Stimulated activated naive CD8-positive, alpha-beta T cell treated with anti-CD3 and anti-CD28 coated beads, Interleukin-15, Interleukin-2, amounts not matched to agents 100 ng/mL and 50 ng/mL, for 24 hours (primary cell): ENCODE results near the gene ROBO1.

Experiments used
- H3K27ac Mint-ChIP-seq: one replicate; pipeline ENCODE4 v1.8.0; 2021; ENCODE audit warnings: mild to moderate bottlenecking, mixed read lengths
- H3K27me3 Mint-ChIP-seq: one replicate; pipeline ENCODE4 v1.8.0; 2021; ENCODE audit warnings: mixed read lengths
- H3K36me3 Mint-ChIP-seq: one replicate; pipeline ENCODE4 v1.8.0; 2021; ENCODE audit warnings: low read depth, mixed read lengths
- H3K4me1 Mint-ChIP-seq: one replicate; pipeline ENCODE4 v1.8.0; 2021; ENCODE audit warnings: low read depth, mixed read lengths
- H3K4me3 Mint-ChIP-seq: one replicate; pipeline ENCODE4 v1.8.0; 2021; ENCODE audit warnings: mild to moderate bottlenecking, mixed read lengths
- H3K9me3 Mint-ChIP-seq: one replicate; pipeline ENCODE4 v1.8.0; 2021; ENCODE audit warnings: mixed read lengths

ROBO1 gene

GRCh38 chr3:78867409-78868372 lies 900.1 kb downstream of the ROBO1 start:
- H3K4me1 Mint-ChIP-seq: no peaks in the 10 kb centered on the region
- no peak overlapping the region for H3K4me3 Mint-ChIP-seq
- H3K9me3 Mint-ChIP-seq: peaks cover 4% of the 10 kb centered on the region
- no peak overlapping the region for H3K27ac Mint-ChIP-seq
- no peaks in the 10 kb centered on the region for H3K27me3 Mint-ChIP-seq
- no peaks in the 10 kb centered on the region for H3K36me3 Mint-ChIP-seq

DNA sequence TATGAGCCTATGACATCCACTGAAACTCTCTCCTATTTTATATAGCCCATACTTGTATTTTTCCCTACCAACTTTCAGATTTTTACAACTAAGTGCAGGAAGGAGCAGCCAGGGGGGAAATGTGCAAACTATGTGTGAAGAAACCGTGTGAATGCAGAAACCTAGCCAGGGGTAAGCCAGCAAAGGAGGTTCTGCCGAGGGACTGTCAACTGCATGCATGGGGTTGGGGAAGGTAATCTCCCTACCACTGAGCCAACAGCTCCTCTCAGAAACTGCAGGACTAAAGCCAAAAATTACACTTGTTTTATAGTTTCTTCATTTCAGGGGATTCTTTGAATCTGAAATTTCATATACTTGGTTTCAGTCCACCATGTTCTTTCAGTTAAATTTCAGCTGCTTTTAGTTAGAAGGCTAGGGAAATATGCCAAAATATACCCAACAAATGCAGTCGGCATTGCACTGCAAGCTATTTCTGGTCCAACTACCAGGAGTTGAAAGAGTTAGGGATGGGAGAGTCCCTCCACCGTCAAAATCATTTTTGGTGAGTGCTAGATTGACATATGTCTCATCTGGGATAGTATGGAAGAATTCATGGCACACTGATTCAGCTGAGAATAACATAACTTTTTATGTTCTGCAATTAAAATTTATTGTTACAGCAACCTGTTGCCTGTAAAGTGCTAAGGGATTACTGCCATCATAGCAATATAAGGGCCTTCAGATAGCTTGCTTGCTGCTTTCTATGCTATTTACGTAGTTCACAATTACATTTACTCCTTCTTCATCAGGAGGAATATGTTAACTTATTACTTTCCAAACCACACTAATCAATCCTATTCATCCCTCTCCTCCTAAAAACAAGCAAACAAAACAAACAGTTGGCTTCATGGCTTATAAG lies 904.2 kb downstream of the ROBO1 start:
- Mint-ChIP-seq H3K36me3 (no peaks in the 10 kb centered on the region), H3K27ac (no peak overlapping the region), H3K27me3 (no peaks in the 10 kb centered on the region), H3K9me3 (peaks cover 19% of the 10 kb centered on the region), H3K4me3 (no peak overlapping the region), H3K4me1 (no peaks in the 10 kb centered on the region)

DNA sequence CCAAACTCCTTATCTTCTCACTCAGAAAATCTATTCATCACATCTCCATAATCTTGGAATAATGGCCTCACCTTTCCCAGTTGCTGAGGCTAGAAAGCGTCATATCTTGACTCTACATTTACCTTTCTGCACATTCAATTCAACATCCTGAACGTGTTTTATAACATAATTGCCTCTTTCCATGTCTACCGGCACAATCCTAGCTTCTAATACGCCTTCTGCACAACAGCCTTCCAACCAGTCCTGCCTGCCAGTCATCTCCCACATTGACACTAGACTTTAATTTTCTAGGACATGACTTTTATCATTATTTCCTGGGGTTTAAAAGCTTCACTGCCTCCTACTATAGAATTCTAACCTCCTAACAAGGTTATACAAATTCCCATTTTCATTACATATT lies 906.6 kb downstream of the ROBO1 start:
- Mint-ChIP-seq H3K9me3 (peaks cover 19% of the 10 kb centered on the region), H3K27me3 (no peaks in the 10 kb centered on the region), H3K4me3 (no peak overlapping the region), H3K4me1 (no peaks in the 10 kb centered on the region), H3K27ac (no peak overlapping the region), H3K36me3 (no peaks in the 10 kb centered on the region)

DNA sequence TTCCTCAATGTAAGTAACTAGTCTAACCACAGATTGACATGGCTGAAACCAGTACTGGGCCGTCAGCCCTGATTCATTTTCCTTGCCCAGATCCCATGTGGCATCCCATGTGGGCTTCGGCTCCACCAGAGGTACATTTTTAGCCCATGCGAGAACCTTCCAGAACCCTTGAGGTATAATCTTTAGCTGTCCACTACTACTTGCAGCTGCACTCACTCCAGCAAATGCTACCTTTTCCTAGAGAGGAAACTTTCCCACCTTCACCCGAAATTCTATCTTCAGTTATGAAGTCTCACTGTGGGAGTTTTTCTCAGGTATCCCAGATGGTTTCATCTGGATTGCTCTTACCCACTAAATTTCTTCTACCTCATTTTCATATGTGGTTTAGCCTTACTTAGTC lies 907.2 kb downstream of the ROBO1 start:
- Mint-ChIP-seq H3K4me3 (no peak overlapping the region), H3K9me3 (peaks cover 19% of the 10 kb centered on the region), H3K4me1 (no peaks in the 10 kb centered on the region), H3K27ac (no peak overlapping the region), H3K36me3 (no peaks in the 10 kb centered on the region), H3K27me3 (no peaks in the 10 kb centered on the region)

DNA sequence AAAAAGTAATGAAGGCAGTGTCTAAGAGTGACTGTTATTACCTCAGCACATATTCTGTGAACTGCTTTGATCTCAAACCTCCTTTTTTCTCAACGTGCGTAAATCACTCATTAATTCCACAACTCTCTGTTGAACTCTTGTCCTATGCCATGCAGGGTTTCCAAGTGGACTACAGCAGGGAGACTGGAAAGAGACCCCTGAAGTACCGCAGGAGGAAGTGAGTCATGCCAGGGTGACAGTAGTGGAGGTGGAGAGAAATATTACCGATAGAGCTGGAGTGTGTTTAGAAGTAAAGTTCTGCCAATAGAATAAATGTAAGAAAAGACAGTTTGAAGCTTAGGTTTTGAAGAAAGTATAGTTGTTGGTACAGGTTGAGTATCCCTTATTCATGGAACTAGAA lies 908.9 kb downstream of the ROBO1 start:
- Mint-ChIP-seq H3K27ac (no peak overlapping the region), H3K9me3 (peaks cover 19% of the 10 kb centered on the region), H3K4me3 (no peak overlapping the region), H3K4me1 (no peaks in the 10 kb centered on the region), H3K36me3 (no peaks in the 10 kb centered on the region), H3K27me3 (no peaks in the 10 kb centered on the region)

DNA sequence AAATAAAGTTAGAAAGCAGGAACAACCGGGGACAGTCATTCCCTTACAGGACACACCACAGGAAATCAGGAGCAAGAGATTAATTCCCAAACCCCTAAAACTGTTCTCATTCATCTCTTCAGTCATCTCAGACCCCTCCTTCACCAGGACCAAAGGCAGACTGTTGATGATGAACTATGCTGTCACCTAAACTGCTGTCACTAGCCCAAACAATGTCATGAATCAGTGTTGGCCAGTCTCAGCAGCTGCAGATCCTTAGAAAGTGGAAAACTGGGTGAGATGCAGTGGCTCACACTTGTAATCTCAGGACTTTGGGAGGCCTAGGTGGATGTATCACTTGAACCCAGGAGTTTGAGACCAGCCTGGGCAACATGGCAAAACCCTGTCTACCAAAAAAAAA lies 909.6 kb downstream of the ROBO1 start:
- no peak overlapping the region for H3K4me3 Mint-ChIP-seq
- no peaks in the 10 kb centered on the region for H3K27me3 Mint-ChIP-seq
- H3K27ac Mint-ChIP-seq: no peak overlapping the region
- peaks cover 18% of the 10 kb centered on the region for H3K9me3 Mint-ChIP-seq
- no peaks in the 10 kb centered on the region for H3K4me1 Mint-ChIP-seq
- no peaks in the 10 kb centered on the region for H3K36me3 Mint-ChIP-seq

GRCh38 chr3:78857494-78858111 lies 910.2 kb downstream of the ROBO1 start:
- Mint-ChIP-seq H3K9me3 (peaks cover 20% of the 10 kb centered on the region), H3K27ac (no peak overlapping the region), H3K27me3 (no peaks in the 10 kb centered on the region), H3K4me1 (no peaks in the 10 kb centered on the region), H3K4me3 (no peak overlapping the region), H3K36me3 (no peaks in the 10 kb centered on the region)

DNA sequence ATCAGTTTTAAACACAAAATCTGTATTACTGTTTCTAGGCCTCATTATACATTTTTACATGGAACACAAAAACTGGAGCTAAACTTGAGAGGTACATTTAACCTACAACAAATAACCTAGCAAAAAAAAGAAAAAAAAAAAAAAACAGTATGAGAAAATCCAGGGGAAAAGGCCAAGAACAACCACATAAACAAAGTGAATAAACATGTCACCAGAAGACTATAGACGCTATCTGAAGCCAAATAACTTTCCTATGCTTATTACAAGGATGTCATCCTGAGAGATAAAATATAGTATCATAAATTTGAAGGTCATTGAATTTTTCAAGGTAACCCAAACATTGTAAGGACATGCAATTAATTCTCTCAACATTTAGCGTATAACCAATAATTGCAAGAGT lies 911.6 kb downstream of the ROBO1 start:
- Mint-ChIP-seq H3K4me3 (no peak overlapping the region), H3K9me3 (peaks cover 17% of the 10 kb centered on the region), H3K36me3 (no peaks in the 10 kb centered on the region), H3K27me3 (no peaks in the 10 kb centered on the region), H3K4me1 (no peaks in the 10 kb centered on the region), H3K27ac (no peak overlapping the region)

DNA sequence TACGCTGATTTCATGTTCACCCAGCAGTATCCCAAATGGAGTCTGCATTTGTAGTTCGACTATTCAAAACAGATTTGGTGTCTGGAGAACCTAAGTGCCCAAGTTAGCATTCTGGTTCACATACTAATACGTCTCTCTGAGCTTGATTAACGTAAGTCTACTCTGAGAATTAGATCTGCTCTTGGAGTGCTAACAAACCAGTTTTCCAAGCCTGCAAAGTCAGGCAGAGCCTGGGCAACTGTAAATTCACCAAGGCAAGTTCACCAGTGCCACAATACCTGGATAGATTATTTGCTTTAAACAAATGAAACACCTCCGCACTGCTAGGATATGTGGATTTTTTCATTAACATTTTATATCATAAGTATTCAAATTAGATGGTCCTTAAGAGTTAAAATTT lies 912.6 kb downstream of the ROBO1 start:
- no peak overlapping the region for H3K27ac Mint-ChIP-seq
- no peaks in the 10 kb centered on the region for H3K36me3 Mint-ChIP-seq
- no peaks in the 10 kb centered on the region for H3K4me1 Mint-ChIP-seq

DNA sequence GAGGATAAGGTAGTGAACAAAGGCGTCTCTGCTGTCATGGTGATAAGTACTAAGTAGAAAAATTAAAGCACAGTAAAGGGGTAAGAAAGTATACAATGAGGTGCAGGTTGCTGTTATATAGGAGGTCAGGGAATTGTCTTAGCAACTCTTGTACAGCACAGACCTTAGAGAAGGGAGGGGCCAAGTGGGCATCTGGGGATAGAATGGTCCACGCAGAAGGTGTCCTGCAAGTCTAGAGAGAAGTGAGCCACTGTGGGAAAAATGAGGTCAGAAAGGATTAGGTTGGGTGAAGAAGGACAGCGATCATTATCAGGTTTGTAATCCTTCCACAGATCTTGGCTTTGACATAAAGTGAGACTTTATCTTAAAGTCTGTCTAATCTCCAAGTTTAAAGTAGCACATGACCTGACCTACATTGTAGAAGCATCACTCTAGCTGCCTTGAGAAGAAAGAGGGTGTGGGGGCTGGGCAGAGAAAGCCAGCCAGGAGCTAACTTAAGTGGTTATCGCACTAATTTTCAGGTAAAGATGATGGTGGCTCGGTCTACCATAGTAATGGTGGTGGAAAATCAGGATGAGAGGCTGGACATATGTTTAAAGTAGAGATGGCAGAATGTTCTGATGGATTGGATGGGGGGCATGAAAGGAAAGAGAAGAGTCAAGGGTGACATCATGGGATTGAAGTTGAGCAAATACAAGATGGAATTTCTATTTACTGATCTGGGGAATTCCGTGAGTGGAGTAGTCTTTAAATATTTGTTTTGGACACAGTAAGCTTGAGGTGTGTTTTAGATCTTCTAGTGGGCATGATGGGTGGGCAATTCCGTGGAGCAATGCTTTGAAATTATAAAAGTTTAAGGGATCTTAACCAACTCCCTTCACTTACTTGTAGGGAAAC lies 919.2 kb downstream of the ROBO1 start:
- H3K4me3 Mint-ChIP-seq: no peak overlapping the region
- H3K27me3 Mint-ChIP-seq: no peaks in the 10 kb centered on the region
- no peaks in the 10 kb centered on the region for H3K36me3 Mint-ChIP-seq
- H3K9me3 Mint-ChIP-seq: peaks cover 9% of the 10 kb centered on the region
- no peaks in the 10 kb centered on the region for H3K4me1 Mint-ChIP-seq
- no peak overlapping the region for H3K27ac Mint-ChIP-seq

More for the DNA sequence above, 912.6 kb downstream of the ROBO1 start:
- Mint-ChIP-seq H3K4me3 (no peak overlapping the region), H3K9me3 (peaks cover 13% of the 10 kb centered on the region), H3K27me3 (no peaks in the 10 kb centered on the region)

- Mint-ChIP-seq H3K4me1 (no peaks in the 10 kb centered on the region), H3K36me3 (no peaks in the 10 kb centered on the region), H3K9me3 (peaks cover 5% of the 10 kb centered on the region), H3K4me3 (no peak overlapping the region), H3K27me3 (no peaks in the 10 kb centered on the region), H3K27ac (no peak overlapping the region)
These were observed 920.2 kb downstream of the ROBO1 start for GRCh38 chr3:78847603-78848002.

DNA sequence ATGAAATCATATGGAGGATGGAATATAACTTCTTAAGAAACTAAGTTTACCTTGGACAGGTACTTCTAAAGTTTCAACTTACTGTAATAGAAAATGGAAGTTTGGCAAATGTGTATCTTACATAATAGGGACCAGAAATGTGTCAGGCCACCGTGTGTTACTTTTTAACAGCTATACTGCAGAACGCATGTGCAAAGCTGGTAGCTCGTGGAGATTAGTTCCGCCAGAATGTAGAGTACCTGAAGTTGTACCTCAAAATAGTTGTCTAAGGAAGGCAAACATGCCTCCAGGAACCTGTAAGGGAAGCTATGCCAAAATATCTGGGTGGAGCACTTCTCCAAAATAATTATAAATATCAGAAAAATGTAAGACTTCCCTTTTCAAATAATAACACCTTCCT lies 920.6 kb downstream of the ROBO1 start:
- no peaks in the 10 kb centered on the region for H3K4me1 Mint-ChIP-seq
- H3K36me3 Mint-ChIP-seq: no peaks in the 10 kb centered on the region
- no peaks in the 10 kb centered on the region for H3K27me3 Mint-ChIP-seq
- H3K9me3 Mint-ChIP-seq: peaks cover 4% of the 10 kb centered on the region
- no peak overlapping the region for H3K27ac Mint-ChIP-seq
- H3K4me3 Mint-ChIP-seq: no peak overlapping the region

GRCh38 chr3:78846718-78847117 lies 921.1 kb downstream of the ROBO1 start:
- peaks cover 4% of the 10 kb centered on the region for H3K9me3 Mint-ChIP-seq
- no peak overlapping the region for H3K4me3 Mint-ChIP-seq
- H3K4me1 Mint-ChIP-seq: no peaks in the 10 kb centered on the region
- H3K27ac Mint-ChIP-seq: no peak overlapping the region
- no peaks in the 10 kb centered on the region for H3K27me3 Mint-ChIP-seq
- H3K36me3 Mint-ChIP-seq: no peaks in the 10 kb centered on the region

- Mint-ChIP-seq H3K27ac (no peak overlapping the region), H3K4me1 (no peaks in the 10 kb centered on the region), H3K36me3 (no peaks in the 10 kb centered on the region), H3K4me3 (no peak overlapping the region), H3K27me3 (no peaks in the 10 kb centered on the region), H3K9me3 (peaks cover 4% of the 10 kb centered on the region)
These were observed 922.2 kb downstream of the ROBO1 start for GRCh38 chr3:78845605-78846004.
